GM21423 (cell line): ENCODE data around the gene CTNNA1.

Experiments used
- ATAC-seq: cut with Tn5 transposase; IDR thresholded peaks from one replicate; pipeline ENCODE4 v1.9.1; 2021; ENCODE audit warnings: mild to moderate bottlenecking, moderate library complexity; ENCODE audit not compliant: unreplicated experiment

The CTNNA1 gene

GRCh38 chr5:138844125-138844461 lies 90.9 kb downstream of the CTNNA1 start:
- no peak for ATAC-seq

GRCh38 chr5:138844812-138845513 lies 91.7 kb downstream of the CTNNA1 start:
- no peak for ATAC-seq

GRCh38 chr5:138849439-138849838 lies 96.2 kb downstream of the CTNNA1 start:
- ATAC-seq: no peak

GRCh38 chr5:138849882-138850281 lies 96.7 kb downstream of the CTNNA1 start:
- no peak for ATAC-seq

GRCh38 chr5:138850865-138851435 lies 97.7 kb downstream of the CTNNA1 start:
- no peak for ATAC-seq

GRCh38 chr5:138853132-138853531 lies 99.9 kb downstream of the CTNNA1 start:
- no peak for ATAC-seq

GRCh38 chr5:138867011-138867410 lies 113.8 kb downstream of the CTNNA1 start:
- ATAC-seq: no peak

GRCh38 chr5:138869038-138869437 lies 115.8 kb downstream of the CTNNA1 start:
- no peak for ATAC-seq

- ATAC-seq: no peak
These were observed 116.7 kb downstream of the CTNNA1 start for GRCh38 chr5:138869763-138870500.

- no peak for ATAC-seq
These were observed 117.4 kb downstream of the CTNNA1 start for GRCh38 chr5:138870611-138871010.

GRCh38 chr5:138872841-138873465 lies 119.7 kb downstream of the CTNNA1 start:
- ATAC-seq: no peak

GRCh38 chr5:138873466-138874221 lies 120.4 kb downstream of the CTNNA1 start:
- no peak for ATAC-seq

GRCh38 chr5:138874241-138874640 lies 121.0 kb downstream of the CTNNA1 start:
- ATAC-seq: no peak

- ATAC-seq: no peak
These were observed 121.7 kb downstream of the CTNNA1 start, which contains the start of gene LRRTM2 for GRCh38 chr5:138874771-138875551. Gene LRRTM2, minus strand, starts transcription at chr5:138875335. Its CDS starts 424 bp downstream, at chr5:138874911.

- ATAC-seq: no peak
These were observed 122.3 kb downstream of the CTNNA1 start for GRCh38 chr5:138875552-138875875.

GRCh38 chr5:138875946-138876345 lies 122.7 kb downstream of the CTNNA1 start:
- no peak for ATAC-seq

- no peak for ATAC-seq
These were observed 123.6 kb downstream of the CTNNA1 start for GRCh38 chr5:138876811-138877210.

- no peak for ATAC-seq
These were observed 125.4 kb downstream of the CTNNA1 start for GRCh38 chr5:138878437-138879235.

- no peak for ATAC-seq
These were observed 130.0 kb downstream of the CTNNA1 start for GRCh38 chr5:138883211-138883610.
